Natural killer cell (primary cell): ENCODE results near the gene ANKH. TPM values are rescaled to one million over a fixed set of nuclear protein-coding genes. Genes with fewer than 3 reads are reported as not detected.

ENCODE experiments used
- ATAC-seq, 3 donors: fragments of 150-1000 bp in 2 of 3; fragments of 200-7000 bp in 1 of 3; cut with Tn5 transposase; 1 replicate in 1 of 3; 2 replicates in 2 of 3; pipeline ENCODE4 v1.10.0; 2021; ENCODE audit warnings: mild to moderate bottlenecking in 2 of 3, moderate library complexity in 2 of 3
- DNase-seq, 2 donors: peaks; one replicate each; pipeline versions ENCODE4 v3.0.0 to v3.0.0-alpha.2; 2013 to 2021; ENCODE audit warnings: mixed read lengths in 1 of 2
- H3K27ac ChIP-seq: one replicate; pipeline ENCODE4 v1.5.1; 2013; ENCODE audit warnings: mild to moderate bottlenecking, low read length
- H3K27me3 ChIP-seq: one replicate; pipeline ENCODE4 v1.6.1; 2013; ENCODE audit warnings: low read length; ENCODE audit not compliant: control insufficient read depth, insufficient read depth
- H3K36me3 ChIP-seq: one replicate; pipeline ENCODE4 v1.6.1; 2013; ENCODE audit warnings: low read length; ENCODE audit not compliant: control insufficient read depth, insufficient read depth
- H3K4me1 ChIP-seq: one replicate; pipeline ENCODE4 v1.6.1; 2013; ENCODE audit warnings: low read length; ENCODE audit not compliant: control insufficient read depth, insufficient read depth
- H3K4me3 ChIP-seq: one replicate; pipeline ENCODE4 v1.5.1; 2013; ENCODE audit warnings: low read length
- H3K9me3 ChIP-seq: one replicate; pipeline ENCODE4 v1.6.1; 2013; ENCODE audit warnings: low read length; ENCODE audit not compliant: control insufficient read depth, insufficient read depth
- H3K27ac Mint-ChIP-seq, 2 donors: one replicate each; pipeline ENCODE4 v1.8.0; 2022; ENCODE audit warnings: mild to moderate bottlenecking in 2 of 2, mixed read lengths in 2 of 2, moderate library complexity in 1 of 2
- H3K27me3 Mint-ChIP-seq, 2 donors: one replicate each; pipeline ENCODE4 v1.8.0; 2022; ENCODE audit warnings: low read depth in 2 of 2, mixed read lengths in 2 of 2
- H3K36me3 Mint-ChIP-seq: one replicate; pipeline ENCODE4 v1.8.0; 2022; ENCODE audit warnings: mixed read lengths
- H3K4me1 Mint-ChIP-seq, 2 donors: one replicate each; pipeline ENCODE4 v1.8.0; 2022; ENCODE audit warnings: mixed read lengths in 2 of 2
- H3K4me3 Mint-ChIP-seq: one replicate; pipeline ENCODE4 v1.8.0; 2022; ENCODE audit warnings: mild to moderate bottlenecking, moderate library complexity, mixed read lengths
- H3K9me3 Mint-ChIP-seq, 2 donors: one replicate each; pipeline ENCODE4 v1.8.0; 2022; ENCODE audit warnings: mixed read lengths in 2 of 2
- CTCF ChIP-seq: fragments of 200-600 bp; IDR thresholded peaks from one replicate; pipeline ENCODE4 v1.8.0; 2022; ENCODE audit warnings: antibody characterized with exemption
- WGBS: methylation state at CpG from one replicate; pipeline ENCODE4 v1.1.7; 2013; ENCODE audit warnings: missing lambda C conversion rate; ENCODE audit not compliant: insufficient coverage; 5-methylcytosine and 5-hydroxymethylcytosine counted together
- intact Hi-C: fragments of 100-400 bp; cut with micrococcal nuclease; formaldehyde crosslinking; loops from one replicate; pipeline ENCODE4 v1.14.2; 2022
- total RNA-seq, 4 donors: library from RNA; stranded (reverse); fragments of 120-200 nt in 1 of 4; gene quantifications; one replicate each; pipeline versions ENCODE4 v1.2.3 to v1.2.4, GENCODE V29; 2013 to 2022

The ANKH gene
- total RNA-seq, 3 donors from 2014 or later (not counting 1 experiment from before 2014, with no cell fraction given): 52.9 to 78.0 (median 63.8) TPM

- Mint-ChIP-seq H3K4me1 (peaks cover 21 to 23% of the 10 kb centered on the region in 2 donors), H3K4me3 (no peak overlapping the region), H3K36me3 (no peaks in the 10 kb centered on the region), H3K27ac (no peak overlapping the region), H3K27me3 (peaks cover 14 to 25% of the 10 kb centered on the region in 2 donors), H3K9me3 (no peaks in the 10 kb centered on the region)
- Histone ChIP-seq H3K9me3 (no peaks in the 10 kb centered on the region), H3K27ac (no peak overlapping the region), H3K27me3 (peaks cover 3% of the 10 kb centered on the region), H3K36me3 (no peaks in the 10 kb centered on the region), H3K4me3 (no peak overlapping the region), H3K4me1 (peaks cover 22% of the 10 kb centered on the region)
- 99% methylated on average over 3 of the region's 3 CpGs for WGBS
- ATAC-seq (no peak), DNase-seq (no peak)
- TF ChIP-seq CTCF: no peak
- intact Hi-C loops: loop anchor here (5.0 kb wide), 1 partner anchor 206 kb away; no protein-coding TSS in a partner anchor
Measured at GRCh38 chr5:14873790-14874189, 2.2 kb upstream of the ANKH start.

GRCh38 chr5:14873093-14873492 is 1.5 kb upstream of the ANKH start:
- Mint-ChIP-seq H3K27me3 (peaks cover 14 to 18% of the 10 kb centered on the region in 2 donors), H3K27ac (peak overlapping the region; percentile 85 to 91), H3K9me3 (no peaks in the 10 kb centered on the region), H3K36me3 (no peaks in the 10 kb centered on the region), H3K4me1 (peaks cover 23 to 26% of the 10 kb centered on the region in 2 donors), H3K4me3 (peak overlapping the region; percentile 96)
- Histone ChIP-seq H3K36me3 (no peaks in the 10 kb centered on the region), H3K27ac (peak overlapping the region; percentile 74), H3K4me1 (peaks cover 22% of the 10 kb centered on the region), H3K27me3 (peaks cover 3% of the 10 kb centered on the region), H3K4me3 (peak overlapping the region; percentile 66), H3K9me3 (no peaks in the 10 kb centered on the region)
- TF ChIP-seq CTCF: no peak
- peak in 1 of 2 donors; percentile 29 for DNase-seq
- intact Hi-C loops: loop anchor here (5.0 kb wide), 1 partner anchor 206 kb away; no protein-coding TSS in a partner anchor
- WGBS: 66% methylated on average over 6 of the region's 9 CpGs
- ATAC-seq: no peak

- Mint-ChIP-seq H3K27ac (peak overlapping the region; percentile 85 to 91), H3K4me3 (peak overlapping the region; percentile 96), H3K27me3 (peaks cover 9 to 14% of the 10 kb centered on the region in 2 donors), H3K4me1 (peaks cover 26 to 29% of the 10 kb centered on the region in 2 donors), H3K36me3 (no peaks in the 10 kb centered on the region), H3K9me3 (no peaks in the 10 kb centered on the region)
- ATAC-seq: peak; percentile 52 to 65 (median 63)
- peak overlapping the region; percentile 74 for H3K27ac ChIP-seq
- DNase-seq: peak; percentile 67 to 73
- no peaks in the 10 kb centered on the region for H3K9me3 ChIP-seq
- H3K36me3 ChIP-seq: no peaks in the 10 kb centered on the region
- intact Hi-C loops: loop anchor here (1.0 to 5.0 kb wide), 2 partner anchors 63 to 205 kb away; no protein-coding TSS in a partner anchor
- peaks cover 3% of the 10 kb centered on the region for H3K27me3 ChIP-seq
- TF ChIP-seq CTCF: no peak
- H3K4me1 ChIP-seq: peaks cover 22% of the 10 kb centered on the region
- under 1% methylated on average over 69 of the region's 73 CpGs for WGBS
- H3K4me3 ChIP-seq: peak overlapping the region; percentile 66
Measured at GRCh38 chr5:14872070-14872989, 752 bp upstream of the ANKH start.
